Endodermal cell (in vitro differentiated cells): Measurements from ENCODE around the gene NDUFS6. TPM values are rescaled to one million over a fixed set of nuclear protein-coding genes. Genes with fewer than 3 reads are reported as not detected.
A peak's percentile ranks its signal among the peaks of the same experiment; 100 is the strongest.

Source experiments
- DNase-seq: peaks from one replicate; pipeline ENCODE4 v3.0.0-alpha.2; 2017
- H3K27ac ChIP-seq: 2 replicates; pipeline ENCODE4 v1.5.1; 2013; ENCODE audit warnings: mild to moderate bottlenecking, low read depth, low read length, moderate library complexity
- H3K27me3 ChIP-seq: 2 replicates; pipeline ENCODE4 v1.6.1; 2013; ENCODE audit warnings: mild to moderate bottlenecking, low read length, moderate library complexity; ENCODE audit not compliant: insufficient read depth, control insufficient read depth, poor library complexity, severe bottlenecking
- H3K36me3 ChIP-seq: 2 replicates; pipeline ENCODE4 v1.7.0; 2013; ENCODE audit warnings: mild to moderate bottlenecking, low read length, moderate library complexity; ENCODE audit not compliant: control insufficient read depth, insufficient read depth
- H3K4me1 ChIP-seq: one replicate; pipeline ENCODE4 v1.7.0; 2013; ENCODE audit warnings: low read length; ENCODE audit not compliant: control insufficient read depth, insufficient read depth
- H3K4me3 ChIP-seq: 2 replicates; pipeline ENCODE4 v1.5.1; 2013; ENCODE audit warnings: mild to moderate bottlenecking, low read length, moderate library complexity
- H3K9ac ChIP-seq: 2 replicates; pipeline ENCODE4 v1.6.1; 2013; ENCODE audit warnings: mild to moderate bottlenecking, low read length, moderate library complexity; ENCODE audit not compliant: poor library complexity, severe bottlenecking; ENCODE audit errors: extremely low read depth
- H3K9me3 ChIP-seq: 2 replicates; pipeline ENCODE4 v1.6.1; 2013; ENCODE audit warnings: mild to moderate bottlenecking, low read length, moderate library complexity; ENCODE audit not compliant: control insufficient read depth
- H3K27ac Mint-ChIP-seq: 2 replicates; pipeline ENCODE4 v1.8.0; 2020; ENCODE audit warnings: mixed read lengths
- H3K27me3 Mint-ChIP-seq: 2 replicates; pipeline ENCODE4 v1.8.0; 2021; ENCODE audit warnings: mild to moderate bottlenecking, mixed read lengths; ENCODE audit not compliant: insufficient read depth
- H3K36me3 Mint-ChIP-seq: 2 replicates; pipeline ENCODE4 v1.8.0; 2020; ENCODE audit warnings: low read depth, mixed read lengths
- H3K4me1 Mint-ChIP-seq: 2 replicates; pipeline ENCODE4 v1.8.0; 2020; ENCODE audit warnings: mixed read lengths
- H3K4me3 Mint-ChIP-seq: 2 replicates; pipeline ENCODE4 v1.8.0; 2020; ENCODE audit warnings: mild to moderate bottlenecking, moderate library complexity, mixed read lengths
- H3K9me3 Mint-ChIP-seq: 2 replicates; pipeline ENCODE4 v1.8.0; 2020; ENCODE audit warnings: mild to moderate bottlenecking, mixed read lengths
- WGBS, 2 experiments: methylation state at CpG; one replicate each; pipeline versions ENCODE4 v1.1.5 to v1.1.7; 2013; ENCODE audit warnings: missing lambda C conversion rate in 2 of 2, mixed read lengths in 1 of 2; ENCODE audit not compliant: insufficient coverage in 1 of 2, insufficient read length in 1 of 2; 5-methylcytosine and 5-hydroxymethylcytosine counted together
- total RNA-seq, 2 donors: library from RNA; stranded (reverse); fragmentation: NEBNext Ultra II Directional in 1 of 2; extraction: Animal tissue kit (Norgen Biotek cat#: 25700) in 1 of 2; gene quantifications; 2 replicates in 1 of 2; 3 replicates in 1 of 2; pipeline ENCODE4 v1.2.1, GENCODE V29; 2021
- TF ChIP-seq, protein P1 (sequence below): fragments of 200-600 bp; sonication (generic); conservative IDR thresholded peaks from 2 replicates; pipeline ENCODE4 v1.5.0; 2021; ENCODE audit warnings: antibody characterized with exemption, mild to moderate bottlenecking

The NDUFS6 gene
- total RNA-seq, 2 donors from 2014 or later: 47.9 to 65.2 TPM

DNA sequence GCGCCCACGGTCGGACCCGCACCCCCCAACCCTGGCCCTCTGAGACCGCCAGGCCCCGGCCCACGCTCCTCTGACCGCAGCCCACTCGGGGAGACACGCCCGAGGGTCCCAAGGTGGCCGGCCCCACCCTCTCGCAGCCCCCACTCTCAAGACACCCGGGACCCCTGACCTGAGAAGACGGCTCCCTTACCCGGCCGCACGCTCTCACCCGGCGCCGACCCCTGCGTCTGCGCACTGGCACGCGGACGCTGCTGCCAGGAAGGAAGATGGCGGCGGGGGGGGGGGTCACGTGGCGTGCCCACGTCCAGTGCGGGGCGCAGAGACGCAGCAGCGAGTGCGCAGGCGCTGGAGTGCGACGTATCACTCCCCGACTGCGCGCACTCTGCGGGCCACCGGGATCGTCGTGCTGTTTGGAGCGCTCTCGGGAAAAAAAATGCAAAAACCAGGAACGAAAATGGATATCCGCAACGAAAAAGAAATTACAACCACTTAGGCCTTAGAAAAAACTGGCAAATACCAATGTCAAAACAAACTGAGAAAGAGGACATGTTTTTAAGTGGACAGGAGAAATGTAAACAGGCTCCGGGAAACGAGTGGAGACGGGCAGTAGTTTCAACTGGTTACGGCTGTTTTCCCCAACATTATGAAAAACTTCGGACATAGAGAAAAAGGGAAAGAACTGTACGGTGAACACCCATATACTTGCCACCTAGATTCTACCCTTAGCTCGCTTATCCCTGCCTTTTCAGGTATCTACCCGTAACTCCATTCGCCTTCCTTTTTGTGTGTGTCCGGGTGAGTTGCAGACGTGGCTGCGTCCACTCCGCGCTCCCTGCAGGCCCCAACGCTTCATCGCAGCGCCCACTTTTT lies 1.4 kb upstream of the NDUFS6 start, which contains the start of gene MRPL36:
TSS of gene MRPL36 (minus strand) at position 236 of the 870 bp plus-strand sequence. CDS start 902 bp downstream, outside the sequence.
- peak within 1 kb of the TSS; percentile 77 for H3K9ac ChIP-seq
- peaks cover 44% of the 10 kb centered on the region for H3K36me3 ChIP-seq
- peak within 1 kb of the TSS; percentile 97 for H3K27ac Mint-ChIP-seq
- H3K4me3 ChIP-seq: peak within 1 kb of the TSS; percentile 97
- TF ChIP-seq, protein P1, sequence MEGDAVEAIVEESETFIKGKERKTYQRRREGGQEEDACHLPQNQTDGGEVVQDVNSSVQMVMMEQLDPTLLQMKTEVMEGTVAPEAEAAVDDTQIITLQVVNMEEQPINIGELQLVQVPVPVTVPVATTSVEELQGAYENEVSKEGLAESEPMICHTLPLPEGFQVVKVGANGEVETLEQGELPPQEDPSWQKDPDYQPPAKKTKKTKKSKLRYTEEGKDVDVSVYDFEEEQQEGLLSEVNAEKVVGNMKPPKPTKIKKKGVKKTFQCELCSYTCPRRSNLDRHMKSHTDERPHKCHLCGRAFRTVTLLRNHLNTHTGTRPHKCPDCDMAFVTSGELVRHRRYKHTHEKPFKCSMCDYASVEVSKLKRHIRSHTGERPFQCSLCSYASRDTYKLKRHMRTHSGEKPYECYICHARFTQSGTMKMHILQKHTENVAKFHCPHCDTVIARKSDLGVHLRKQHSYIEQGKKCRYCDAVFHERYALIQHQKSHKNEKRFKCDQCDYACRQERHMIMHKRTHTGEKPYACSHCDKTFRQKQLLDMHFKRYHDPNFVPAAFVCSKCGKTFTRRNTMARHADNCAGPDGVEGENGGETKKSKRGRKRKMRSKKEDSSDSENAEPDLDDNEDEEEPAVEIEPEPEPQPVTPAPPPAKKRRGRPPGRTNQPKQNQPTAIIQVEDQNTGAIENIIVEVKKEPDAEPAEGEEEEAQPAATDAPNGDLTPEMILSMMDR: no peak
- H3K9me3 Mint-ChIP-seq: no peaks in the 10 kb centered on the region
- 0 to 1% methylated on average over 28 to 68 of the region's 68 CpGs for WGBS, 2 experiments
- H3K4me1 Mint-ChIP-seq: peaks cover 9% of the 10 kb centered on the region
- H3K27ac ChIP-seq: peak within 1 kb of the TSS; percentile 83
- peaks cover 40% of the 10 kb centered on the region for H3K36me3 Mint-ChIP-seq
- no peaks in the 10 kb centered on the region for H3K27me3 ChIP-seq
- peak within 1 kb of the TSS; percentile 78 for H3K4me3 Mint-ChIP-seq
- no peaks in the 10 kb centered on the region for H3K4me1 ChIP-seq
- H3K9me3 ChIP-seq: no peaks in the 10 kb centered on the region
- peak; percentile 98 for DNase-seq
- H3K27me3 Mint-ChIP-seq: no peaks in the 10 kb centered on the region

DNA sequence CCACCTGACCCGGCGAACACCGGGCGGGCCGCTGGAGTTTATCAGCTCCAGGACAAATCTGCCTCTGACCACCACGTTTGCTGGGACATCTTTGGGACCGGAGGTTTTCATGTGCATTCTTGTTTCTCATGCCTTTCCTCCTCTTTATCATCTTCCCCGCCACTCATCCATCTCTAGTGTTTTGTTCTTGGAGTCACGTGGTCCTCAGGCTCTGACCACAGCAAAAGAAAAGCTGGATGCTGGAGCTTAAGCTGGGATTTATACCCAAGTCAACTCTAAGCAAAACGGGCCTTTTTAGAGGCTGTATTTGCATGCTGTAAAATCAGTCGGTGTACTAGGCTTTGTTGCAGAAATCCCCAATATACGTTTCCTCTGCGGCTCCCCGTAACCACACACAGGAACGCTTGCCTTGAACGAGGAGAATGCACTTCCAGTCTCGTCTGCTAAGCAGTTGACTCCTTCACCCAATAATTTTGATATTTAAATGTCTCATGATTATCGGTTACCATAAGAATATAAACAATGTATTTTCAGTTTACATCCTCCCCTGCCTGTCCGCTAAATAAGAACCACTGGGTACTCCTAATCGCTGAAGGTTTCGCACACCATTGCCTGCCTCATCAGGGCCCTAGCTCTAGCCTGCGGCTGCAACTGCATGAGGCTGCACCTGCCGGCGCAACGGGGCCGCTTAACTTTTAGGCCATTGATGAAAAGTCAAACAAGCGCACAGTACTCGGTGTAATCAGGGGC lies 560 bp upstream of the NDUFS6 start:
- no peaks in the 10 kb centered on the region for H3K27me3 Mint-ChIP-seq
- no peak for DNase-seq
- Histone ChIP-seq H3K9ac (peak overlapping the region; percentile 77), H3K4me1 (no peaks in the 10 kb centered on the region), H3K36me3 (peaks cover 52% of the 10 kb centered on the region), H3K27me3 (no peaks in the 10 kb centered on the region), H3K4me3 (peak overlapping the region; percentile 97), H3K9me3 (no peaks in the 10 kb centered on the region), H3K27ac (peak overlapping the region; percentile 83)
- H3K36me3 Mint-ChIP-seq: peaks cover 48% of the 10 kb centered on the region
- peaks cover 9% of the 10 kb centered on the region for H3K4me1 Mint-ChIP-seq
- WGBS, 2 experiments: 2 to 6% methylated on average over 23 to 28 of the region's 28 CpGs
- H3K9me3 Mint-ChIP-seq: no peaks in the 10 kb centered on the region
- TF ChIP-seq, protein P1: no peak
- peak overlapping the region; percentile 97 for H3K27ac Mint-ChIP-seq
- peak overlapping the region; percentile 78 for H3K4me3 Mint-ChIP-seq

DNA sequence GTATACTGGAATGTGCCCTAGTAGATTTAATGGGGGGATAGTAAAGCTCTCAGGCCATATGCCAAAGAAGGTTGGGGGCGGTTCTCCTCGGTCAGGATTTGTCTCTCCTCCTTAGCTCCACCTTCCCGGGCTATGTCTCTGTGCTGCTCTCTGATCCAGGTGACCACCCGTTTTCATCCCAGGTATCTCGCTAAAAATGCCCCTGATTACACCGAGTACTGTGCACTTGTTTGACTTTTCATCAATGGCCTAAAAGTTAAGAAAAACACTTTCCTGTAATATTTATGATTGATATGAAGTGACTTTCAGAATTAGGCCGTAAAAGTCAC lies 724 bp downstream of the NDUFS6 start:
- peak; percentile 68 for DNase-seq
- 14 to 19% methylated on average over 7 of the region's 7 CpGs for WGBS, 2 experiments
- Mint-ChIP-seq H3K4me3 (peak overlapping the region; percentile 78), H3K9me3 (no peaks in the 10 kb centered on the region), H3K4me1 (peaks cover 9% of the 10 kb centered on the region), H3K27me3 (no peaks in the 10 kb centered on the region), H3K36me3 (peaks cover 53% of the 10 kb centered on the region), H3K27ac (peak overlapping the region; percentile 81)
- Histone ChIP-seq H3K9ac (peak overlapping the region; percentile 62), H3K36me3 (peaks cover 61% of the 10 kb centered on the region), H3K9me3 (no peaks in the 10 kb centered on the region), H3K27ac (no peak overlapping the region), H3K4me3 (peak overlapping the region; percentile 97), H3K4me1 (no peaks in the 10 kb centered on the region), H3K27me3 (no peaks in the 10 kb centered on the region)
- TF ChIP-seq, protein P1: no peak
